Large intestine (tissue), 3 donors: ENCODE measurements around the gene KIF2C. TPM values are rescaled to one million over a fixed set of nuclear protein-coding genes. Genes with fewer than 3 reads are reported as not detected.

Experiments used
- DNase-seq, 2 donors: peaks; one replicate each; pipeline versions ENCODE4 v3.0.0 to v3.0.0-alpha.2; 2013
- H3K27ac ChIP-seq: one replicate; pipeline ENCODE4 v1.5.1; 2013; ENCODE audit warnings: low read length
- H3K27me3 ChIP-seq: 2 replicates; pipeline ENCODE4 v1.6.1; 2013; ENCODE audit warnings: low read length; ENCODE audit not compliant: control insufficient read depth, insufficient read depth
- H3K36me3 ChIP-seq: 2 replicates; pipeline ENCODE4 v1.6.1; 2013; ENCODE audit warnings: low read length; ENCODE audit not compliant: control insufficient read depth, insufficient read depth
- H3K4me1 ChIP-seq: one replicate; pipeline ENCODE4 v1.6.1; 2013; ENCODE audit warnings: low read length; ENCODE audit not compliant: control insufficient read depth, insufficient read depth
- H3K4me3 ChIP-seq: one replicate; pipeline ENCODE4 v1.5.1; 2013; ENCODE audit warnings: low read length
- H3K9me3 ChIP-seq: one replicate; pipeline ENCODE4 v1.6.1; 2013; ENCODE audit warnings: mild to moderate bottlenecking, low read depth, low read length, moderate library complexity; ENCODE audit not compliant: control insufficient read depth
- WGBS: methylation state at CpG from one replicate; pipeline ENCODE4 v1.1.5; 2013; ENCODE audit warnings: low lambda C conversion rate; ENCODE audit not compliant: insufficient coverage; 5-methylcytosine and 5-hydroxymethylcytosine counted together
- polyA plus RNA-seq: library from polyadenylated mRNA; unstranded; fragments of 120-200 nt; gene quantifications from one replicate; pipeline ENCODE4 v1.2.1, GENCODE V29; 2013

Gene KIF2C
- polyA plus RNA-seq, 1 donor, result 10.9 TPM

DNA sequence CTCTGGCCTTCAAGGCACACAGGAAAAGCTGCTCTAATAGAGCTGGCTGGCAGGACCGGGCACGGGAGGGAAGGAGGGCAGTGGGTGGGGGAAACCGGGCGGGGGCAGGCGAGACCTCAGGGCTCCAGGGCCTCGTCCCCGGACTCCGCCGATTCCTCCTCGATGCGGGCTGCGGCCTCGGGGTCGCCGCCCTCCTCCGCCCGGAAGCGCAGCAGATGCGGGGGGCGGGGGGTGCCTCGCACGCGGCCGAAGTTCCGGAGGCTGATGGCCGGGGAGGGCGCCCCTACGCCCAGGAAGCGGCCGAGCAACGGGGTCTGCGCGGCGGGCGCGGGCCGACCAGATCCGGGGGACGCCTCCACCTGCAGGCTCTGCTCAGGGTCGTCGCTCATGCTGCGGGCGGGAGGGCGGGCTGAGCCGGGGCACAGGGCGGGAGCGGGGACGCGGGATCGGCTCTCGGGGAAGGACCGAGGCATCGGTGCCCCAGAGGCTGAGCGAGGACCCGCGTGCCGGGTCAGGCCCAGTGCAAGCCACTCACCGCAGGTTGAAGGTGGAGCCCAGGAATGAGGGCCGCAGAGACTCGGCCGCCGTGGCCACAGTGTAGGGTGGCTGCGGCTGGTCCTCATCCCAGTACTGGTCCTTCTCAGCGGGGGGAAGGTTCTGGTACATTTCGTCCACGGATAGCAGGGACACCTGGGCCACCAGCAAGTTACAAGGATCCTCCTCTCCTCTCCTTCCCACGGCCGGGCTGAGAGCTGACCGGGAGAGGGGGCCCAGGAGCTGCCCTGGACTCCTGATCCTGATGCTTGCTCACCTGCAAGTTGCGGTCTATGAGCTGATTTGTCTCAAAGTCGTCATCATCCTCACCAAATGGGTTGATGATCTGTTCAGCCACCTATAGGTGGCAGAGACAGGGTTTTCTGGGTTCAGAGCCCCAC, 44.7 kb downstream of the KIF2C start:
- peak in 1 of 2 donors; percentile 65 for DNase-seq
- Histone ChIP-seq H3K36me3 (peaks cover 8% of the 10 kb centered on the region), H3K4me3 (peak overlapping the region; percentile 53), H3K9me3 (peaks cover 2% of the 10 kb centered on the region), H3K27ac (no peak overlapping the region), H3K4me1 (peaks cover 24% of the 10 kb centered on the region), H3K27me3 (no peaks in the 10 kb centered on the region)
- no CpG with 5 or more reads among the region's 71 CpGs for WGBS

DNA sequence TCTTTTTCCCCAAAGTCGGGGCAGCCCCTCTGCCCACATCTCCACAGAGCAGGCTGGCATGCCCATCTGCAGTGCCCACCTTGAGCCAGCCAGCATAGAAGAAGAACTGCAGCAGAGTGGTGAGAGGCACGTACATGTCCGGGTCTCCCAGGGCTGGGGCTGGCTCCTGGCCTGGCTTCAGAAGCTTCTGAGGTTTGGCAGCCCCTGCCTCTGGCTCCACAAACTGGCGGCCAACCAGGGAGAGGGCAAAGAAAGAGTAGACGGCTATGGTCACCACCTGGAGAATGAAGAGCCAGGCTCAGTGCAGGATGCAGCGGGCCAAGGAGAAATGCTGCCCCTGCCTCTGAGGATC, 45.4 kb downstream of the KIF2C start:
- Histone ChIP-seq H3K27ac (no peak overlapping the region), H3K4me1 (peaks cover 24% of the 10 kb centered on the region), H3K36me3 (peaks cover 6% of the 10 kb centered on the region), H3K9me3 (peaks cover 2% of the 10 kb centered on the region), H3K27me3 (no peaks in the 10 kb centered on the region), H3K4me3 (peak overlapping the region; percentile 53)
- no CpG with 5 or more reads among the region's 6 CpGs for WGBS
- no peak for DNase-seq

DNA sequence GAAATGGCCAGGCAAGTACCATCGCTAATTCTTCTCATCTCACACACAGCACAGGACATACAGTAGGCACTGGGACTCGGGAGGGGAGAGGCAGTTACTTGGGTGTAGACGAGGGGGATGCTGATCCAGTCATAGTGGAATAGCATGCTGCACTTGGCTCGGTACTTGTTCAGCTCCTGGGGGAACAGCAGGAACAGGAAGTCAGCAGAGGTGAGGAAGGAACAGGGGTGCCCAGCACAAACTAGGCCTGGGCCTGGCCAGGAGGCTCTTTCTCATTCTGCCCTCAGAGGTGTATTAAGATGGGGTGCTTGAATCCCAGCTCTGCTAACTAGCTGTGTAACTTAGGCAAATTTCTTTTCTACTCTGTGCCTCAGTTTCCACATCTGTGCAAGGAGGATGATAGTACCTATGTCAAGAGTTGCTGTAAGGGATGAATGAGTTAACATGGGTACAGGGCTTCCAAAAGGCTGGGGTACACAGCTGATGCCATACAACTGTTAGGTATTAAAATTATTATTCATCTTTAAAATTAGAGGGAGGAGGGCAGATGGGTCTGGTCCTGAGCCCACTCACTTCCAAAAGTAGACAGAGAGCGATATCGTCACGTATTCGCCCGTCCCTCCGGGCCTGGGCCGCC, 46.0 kb downstream of the KIF2C start:
- Histone ChIP-seq H3K27ac (no peak overlapping the region), H3K27me3 (no peaks in the 10 kb centered on the region), H3K9me3 (peaks cover 2% of the 10 kb centered on the region), H3K4me1 (peaks cover 24% of the 10 kb centered on the region), H3K36me3 (peaks cover 2% of the 10 kb centered on the region), H3K4me3 (peak overlapping the region; percentile 56)
- no CpG with 5 or more reads among the region's 11 CpGs for WGBS
- DNase-seq, result no peak

GRCh38 chr1:44786138-44786840, 46.7 kb downstream of the KIF2C start:
- Histone ChIP-seq H3K4me1 (peaks cover 25% of the 10 kb centered on the region), H3K27ac (no peak overlapping the region), H3K36me3 (no peaks in the 10 kb centered on the region), H3K27me3 (no peaks in the 10 kb centered on the region), H3K4me3 (peak overlapping the region; percentile 56), H3K9me3 (peaks cover 2% of the 10 kb centered on the region)
- DNase-seq, result peak; percentile 72 to 86
- WGBS, result no CpG with 5 or more reads among the region's 49 CpGs

GRCh38 chr1:44786841-44787426, 47.3 kb downstream of the KIF2C start:
- no CpG with 5 or more reads among the region's 9 CpGs for WGBS
- Histone ChIP-seq H3K9me3 (peaks cover 2% of the 10 kb centered on the region), H3K4me1 (peaks cover 29% of the 10 kb centered on the region), H3K36me3 (no peaks in the 10 kb centered on the region), H3K27ac (no peak overlapping the region), H3K27me3 (no peaks in the 10 kb centered on the region), H3K4me3 (no peak overlapping the region)
- DNase-seq, result no peak

- H3K4me3 ChIP-seq, result no peak overlapping the region
- H3K4me1 ChIP-seq, result peaks cover 29% of the 10 kb centered on the region
- DNase-seq, result no peak
- no peaks in the 10 kb centered on the region for H3K36me3 ChIP-seq
- H3K27ac ChIP-seq, result no peak overlapping the region
- no CpG with 5 or more reads among the region's 10 CpGs for WGBS
- H3K9me3 ChIP-seq, result peaks cover 2% of the 10 kb centered on the region
- H3K27me3 ChIP-seq, result no peaks in the 10 kb centered on the region
These were observed 47.9 kb downstream of the KIF2C start for GRCh38 chr1:44787506-44787905.

DNA sequence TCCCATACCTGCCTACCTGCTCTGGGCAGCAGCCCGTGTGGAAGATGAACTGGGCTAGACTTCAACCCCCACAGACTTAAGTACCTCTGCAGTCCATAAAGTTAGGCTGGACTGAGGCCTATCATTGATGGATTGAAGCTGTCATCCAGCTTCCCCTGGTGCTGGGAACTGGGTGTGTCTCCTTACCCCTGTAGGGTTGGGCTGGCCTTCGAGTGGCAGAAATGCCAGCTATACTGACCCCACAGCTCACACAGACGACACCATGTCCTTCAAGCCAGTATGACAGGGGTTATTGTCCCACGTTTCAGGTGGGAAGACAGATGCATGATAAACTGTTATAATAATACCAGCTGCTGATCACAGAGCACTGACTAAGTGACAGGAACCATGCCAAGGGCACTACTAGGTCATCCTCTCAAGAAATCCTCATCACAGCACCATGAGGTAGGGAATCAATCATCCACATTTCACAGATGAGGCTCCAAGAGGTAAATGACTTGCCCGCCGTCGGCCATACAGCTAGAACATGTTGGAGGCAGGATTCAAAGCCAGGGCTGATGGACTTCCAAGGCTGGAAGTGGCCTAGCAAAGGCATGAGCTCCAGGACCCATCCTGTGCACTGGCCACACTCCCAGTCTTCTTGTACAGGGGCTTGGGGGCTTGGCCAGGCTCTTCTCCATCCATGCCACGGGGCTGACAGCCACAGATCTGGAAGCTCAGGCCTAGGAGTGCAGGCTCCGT, 48.7 kb downstream of the KIF2C start, which contains the start of gene BEST4:
TSS of gene BEST4 (minus strand) at position 51 of the 741 bp plus-strand sequence. CDS start 465 bp downstream, outside the sequence.
- H3K4me1 ChIP-seq, result peaks cover 29% of the 10 kb centered on the region
- H3K36me3 ChIP-seq, result no peaks in the 10 kb centered on the region
- H3K4me3 ChIP-seq, result no peak within 1 kb of the TSS
- H3K27me3 ChIP-seq, result no peaks in the 10 kb centered on the region
- 100% methylated on average over 1 of the region's 9 CpGs for WGBS
- H3K27ac ChIP-seq, result no peak within 1 kb of the TSS
- peaks cover 2% of the 10 kb centered on the region for H3K9me3 ChIP-seq
- DNase-seq, result no peak

GRCh38 chr1:44790968-44791801, 51.5 kb downstream of the KIF2C start:
- Histone ChIP-seq H3K27me3 (no peaks in the 10 kb centered on the region), H3K9me3 (peaks cover 2% of the 10 kb centered on the region), H3K27ac (peak overlapping the region; percentile 1), H3K4me1 (peaks cover 8% of the 10 kb centered on the region), H3K4me3 (no peak overlapping the region), H3K36me3 (no peaks in the 10 kb centered on the region)
- DNase-seq, result peak in 1 of 2 donors; percentile 61
- WGBS, result no CpG with 5 or more reads among the region's 7 CpGs
